HFFc6 (cell line): ENCODE data around the gene SPSB2. TPM values are rescaled to one million over a fixed set of nuclear protein-coding genes. Genes with fewer than 3 reads are reported as not detected.

Experiments used
- DNase-seq: peaks from one replicate; pipeline ENCODE4 v3.0.0-alpha.2; 2018
- H3K27ac Mint-ChIP-seq: 2 replicates; pipeline ENCODE4 v1.8.0; 2020; ENCODE audit warnings: mild to moderate bottlenecking, mixed read lengths
- H3K27me3 Mint-ChIP-seq: 2 replicates; pipeline ENCODE4 v1.8.0; 2021; ENCODE audit warnings: mild to moderate bottlenecking, moderate library complexity, mixed read lengths; ENCODE audit not compliant: insufficient read depth
- H3K36me3 Mint-ChIP-seq: 2 replicates; pipeline ENCODE4 v1.8.0; 2021; ENCODE audit warnings: low read depth, mixed read lengths
- H3K4me1 Mint-ChIP-seq: 2 replicates; pipeline ENCODE4 v1.8.0; 2020; ENCODE audit warnings: low read depth, mixed read lengths
- H3K4me3 Mint-ChIP-seq: 2 replicates; pipeline ENCODE4 v1.8.0; 2020; ENCODE audit warnings: mild to moderate bottlenecking, moderate library complexity, mixed read lengths
- H3K9me3 Mint-ChIP-seq: 2 replicates; pipeline ENCODE4 v1.8.0; 2020; ENCODE audit warnings: mild to moderate bottlenecking, mixed read lengths
- total RNA-seq, 6 experiments: library from RNA; stranded (reverse); fragmentation: NEBNext Ultra II Directional; extraction: Animal tissue kit (Norgen Biotek cat#: 25700); gene quantifications; 2 replicates in 1 of 6; 3 replicates in 5 of 6; pipeline ENCODE4 v1.2.3, GENCODE V29; 2021
- TF ChIP-seq, protein P1 (sequence below): fragments of 200-600 bp; sonication (generic); IDR thresholded peaks from 2 replicates; pipeline ENCODE4 v1.5.0; 2021; ENCODE audit warnings: antibody characterized with exemption, mild to moderate bottlenecking

Gene SPSB2
- total RNA-seq, 6 experiments from 2014 or later: 12.1 to 13.9 (median 13.0) TPM

DNA sequence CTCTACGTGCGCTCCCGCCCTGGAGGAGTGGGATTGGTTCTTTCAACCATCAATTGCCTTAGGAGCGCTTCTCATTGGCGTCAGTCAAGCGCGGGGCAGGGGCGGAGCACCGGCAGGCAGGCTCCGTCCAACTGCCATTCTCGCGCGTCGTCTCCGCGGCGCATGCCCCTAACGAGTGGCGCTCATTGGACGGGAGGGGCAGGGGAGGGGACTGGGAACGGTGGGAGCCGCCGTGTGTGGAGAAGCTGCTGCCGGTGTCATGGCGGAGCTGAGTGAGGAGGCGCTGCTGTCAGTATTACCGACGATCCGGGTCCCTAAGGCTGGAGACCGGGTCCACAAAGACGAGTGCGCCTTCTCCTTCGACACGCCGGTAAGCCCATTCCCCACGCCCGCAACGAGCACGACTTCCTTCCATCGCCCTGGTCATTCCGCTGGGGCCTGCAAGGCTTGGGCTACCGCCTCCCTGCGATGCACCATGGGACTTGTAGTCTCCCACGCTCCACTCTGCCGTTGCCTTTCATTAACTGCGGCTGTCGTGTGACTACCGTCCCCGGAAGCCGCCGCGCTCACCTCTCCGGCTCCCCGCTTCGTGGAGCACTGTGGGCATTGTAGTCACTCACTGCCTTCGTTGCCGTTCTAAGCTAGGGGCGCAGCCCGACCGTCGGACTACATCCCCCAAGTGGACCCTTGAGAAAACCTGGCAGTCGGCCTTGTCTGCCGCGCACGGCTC is 21.0 kb downstream of the SPSB2 start, which contains the start of gene USP5:
TSS of gene USP5 (plus strand) at position 230 of the 730 bp plus-strand sequence. CDS start at position 260, 30 bp downstream.
- Mint-ChIP-seq H3K4me3 (peak within 1 kb of the TSS; percentile 98), H3K27me3 (peaks cover 12% of the 10 kb centered on the region), H3K9me3 (no peaks in the 10 kb centered on the region), H3K27ac (peak within 1 kb of the TSS; percentile 93), H3K36me3 (peaks cover 39% of the 10 kb centered on the region), H3K4me1 (peaks cover 35% of the 10 kb centered on the region)
- DNase-seq: peak; percentile 100
- TF ChIP-seq, protein P1, sequence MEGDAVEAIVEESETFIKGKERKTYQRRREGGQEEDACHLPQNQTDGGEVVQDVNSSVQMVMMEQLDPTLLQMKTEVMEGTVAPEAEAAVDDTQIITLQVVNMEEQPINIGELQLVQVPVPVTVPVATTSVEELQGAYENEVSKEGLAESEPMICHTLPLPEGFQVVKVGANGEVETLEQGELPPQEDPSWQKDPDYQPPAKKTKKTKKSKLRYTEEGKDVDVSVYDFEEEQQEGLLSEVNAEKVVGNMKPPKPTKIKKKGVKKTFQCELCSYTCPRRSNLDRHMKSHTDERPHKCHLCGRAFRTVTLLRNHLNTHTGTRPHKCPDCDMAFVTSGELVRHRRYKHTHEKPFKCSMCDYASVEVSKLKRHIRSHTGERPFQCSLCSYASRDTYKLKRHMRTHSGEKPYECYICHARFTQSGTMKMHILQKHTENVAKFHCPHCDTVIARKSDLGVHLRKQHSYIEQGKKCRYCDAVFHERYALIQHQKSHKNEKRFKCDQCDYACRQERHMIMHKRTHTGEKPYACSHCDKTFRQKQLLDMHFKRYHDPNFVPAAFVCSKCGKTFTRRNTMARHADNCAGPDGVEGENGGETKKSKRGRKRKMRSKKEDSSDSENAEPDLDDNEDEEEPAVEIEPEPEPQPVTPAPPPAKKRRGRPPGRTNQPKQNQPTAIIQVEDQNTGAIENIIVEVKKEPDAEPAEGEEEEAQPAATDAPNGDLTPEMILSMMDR: peak; percentile 17; the same call in 1 of the 2 replicates

DNA sequence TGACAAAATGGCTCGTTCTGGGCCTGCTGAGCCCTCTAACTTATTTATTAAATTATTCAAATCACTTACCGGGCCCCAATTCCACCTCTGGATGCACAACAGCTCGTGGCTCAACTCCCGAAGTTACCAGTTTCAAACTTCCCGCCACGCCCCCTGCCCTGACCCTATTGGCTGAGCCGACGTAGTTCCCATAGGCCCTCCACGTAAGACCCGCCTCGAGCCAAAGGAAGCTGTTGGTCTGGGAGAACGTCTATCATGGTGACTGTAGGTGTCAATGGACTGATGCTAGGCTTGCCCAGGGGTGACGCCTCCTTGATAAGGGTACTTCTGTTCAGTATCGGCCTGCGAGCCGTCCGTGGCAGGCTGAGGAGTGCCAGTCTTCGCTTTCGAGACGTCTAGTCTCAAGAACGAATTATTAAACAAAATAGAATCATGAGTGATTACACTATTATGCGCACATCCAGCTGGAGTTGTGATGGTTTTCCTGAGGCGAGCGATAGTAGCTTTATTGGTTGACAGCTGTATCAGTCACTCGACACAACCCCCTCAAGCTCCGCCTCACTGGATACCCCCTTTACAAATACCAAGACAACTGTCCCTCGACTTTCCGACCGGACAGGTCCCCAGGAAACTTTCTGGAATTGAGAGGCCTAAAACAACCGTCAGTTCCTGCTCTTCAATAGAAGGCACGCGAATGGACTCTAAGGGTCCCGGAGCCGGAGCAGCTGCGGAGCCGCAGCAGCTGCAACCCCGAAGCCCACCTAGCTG is 21.8 kb downstream of the SPSB2 start, which contains the start of gene CDCA3:
TSS of gene CDCA3 (minus strand) at position 134 of the 768 bp plus-strand sequence. CDS start 334 bp downstream, outside the sequence.
- DNase-seq: peak; percentile 99
- H3K36me3 Mint-ChIP-seq: peaks cover 38% of the 10 kb centered on the region; the same call in 1 of the 2 replicates
- TF ChIP-seq, protein P1: no peak
- peaks cover 35% of the 10 kb centered on the region for H3K4me1 Mint-ChIP-seq
- H3K27ac Mint-ChIP-seq: peak within 1 kb of the TSS; percentile 93
- H3K27me3 Mint-ChIP-seq: peaks cover 13% of the 10 kb centered on the region
- H3K9me3 Mint-ChIP-seq: no peaks in the 10 kb centered on the region
- peak within 1 kb of the TSS; percentile 98 for H3K4me3 Mint-ChIP-seq

DNA sequence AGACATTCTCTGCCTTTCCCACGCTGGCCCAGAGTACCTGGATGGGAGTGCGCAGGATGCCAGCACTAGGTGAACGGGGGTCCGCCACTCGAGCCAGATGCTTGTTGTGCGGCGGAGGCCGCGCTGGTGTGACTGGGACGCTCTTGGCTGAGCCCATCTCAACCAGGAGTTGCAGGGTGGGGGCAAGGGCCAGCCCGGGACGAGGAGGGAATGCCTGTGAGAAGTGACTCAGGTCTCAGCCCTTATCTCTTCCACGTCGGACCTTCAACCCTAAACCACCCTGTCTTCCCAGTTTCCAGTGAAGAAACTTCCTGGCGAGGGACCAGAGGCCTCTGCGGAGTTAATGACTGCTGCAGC is 22.3 kb downstream of the SPSB2 start:
- TF ChIP-seq, protein P1: no peak
- Mint-ChIP-seq H3K4me1 (peaks cover 35% of the 10 kb centered on the region), H3K36me3 (peaks cover 35% of the 10 kb centered on the region; the same call in 1 of the 2 replicates), H3K27me3 (peaks cover 14% of the 10 kb centered on the region), H3K27ac (peak overlapping the region; percentile 93), H3K4me3 (peak overlapping the region; percentile 98), H3K9me3 (no peaks in the 10 kb centered on the region)
- DNase-seq: no peak

DNA sequence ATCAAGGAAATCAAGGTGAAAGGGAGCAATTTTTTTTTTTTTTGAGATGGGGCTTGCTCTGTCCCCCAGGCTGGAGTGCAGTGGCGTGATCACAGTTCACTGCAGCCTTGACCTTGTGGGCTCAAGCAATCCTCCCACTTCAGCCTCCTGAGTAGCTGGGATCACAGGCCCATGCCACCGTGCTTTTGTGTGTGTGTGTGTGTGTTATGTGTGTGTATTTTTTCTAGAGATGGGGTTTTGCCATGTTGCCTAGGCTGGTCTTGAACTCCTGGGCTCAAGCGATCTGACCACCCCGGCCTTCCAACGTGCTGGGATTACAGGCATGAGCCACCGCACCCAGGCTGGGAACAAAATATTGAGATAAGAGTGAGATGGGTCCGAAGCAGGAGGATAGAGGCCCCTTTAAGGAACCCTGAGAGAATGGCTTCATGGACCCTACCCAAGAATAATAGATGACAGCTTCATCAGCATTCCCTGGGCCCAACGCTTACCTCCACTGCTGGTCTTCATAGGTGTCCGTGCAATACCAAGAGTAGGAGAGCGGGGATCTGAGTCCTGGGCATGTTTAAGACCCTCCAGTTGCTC is 23.0 kb downstream of the SPSB2 start:
- Mint-ChIP-seq H3K36me3 (peaks cover 35% of the 10 kb centered on the region), H3K27ac (peak overlapping the region; percentile 93), H3K9me3 (no peaks in the 10 kb centered on the region), H3K4me3 (peak overlapping the region; percentile 98), H3K4me1 (peaks cover 35% of the 10 kb centered on the region), H3K27me3 (peaks cover 14% of the 10 kb centered on the region)
- DNase-seq: no peak
- TF ChIP-seq, protein P1: no peak

DNA sequence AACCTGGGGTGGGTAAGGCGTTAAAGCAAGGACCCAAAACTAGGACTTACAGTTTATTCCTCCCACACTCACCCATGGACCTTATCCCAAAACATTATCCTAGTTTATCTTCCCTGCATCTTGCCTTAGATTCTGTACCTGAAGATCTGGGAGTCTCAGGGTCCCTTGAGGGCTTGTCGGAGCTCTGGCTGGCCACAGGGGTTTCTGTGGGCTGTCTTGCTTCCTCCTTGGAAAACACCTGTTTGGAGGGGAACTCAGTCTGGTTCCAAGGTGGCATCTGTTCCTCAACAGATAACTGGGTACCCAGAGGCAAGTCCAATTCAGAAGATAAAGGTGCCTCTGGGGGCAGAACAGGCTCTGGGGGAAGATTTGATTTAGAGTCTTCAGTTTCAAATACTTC is 23.7 kb downstream of the SPSB2 start:
- H3K36me3 Mint-ChIP-seq: peaks cover 41% of the 10 kb centered on the region

More for the DNA sequence above, 23.7 kb downstream of the SPSB2 start:
- TF ChIP-seq, protein P1: no peak
- Mint-ChIP-seq H3K27me3 (peaks cover 14% of the 10 kb centered on the region), H3K4me3 (peak overlapping the region; percentile 98), H3K9me3 (no peaks in the 10 kb centered on the region), H3K4me1 (peaks cover 34% of the 10 kb centered on the region), H3K27ac (no peak overlapping the region)
- DNase-seq: no peak
